Spleen (tissue), 11 donors: ENCODE data around the gene GP1BB. TPM values are rescaled to one million over a fixed set of nuclear protein-coding genes. Genes with fewer than 3 reads are reported as not detected.

Experiments used
- DNase-seq: peaks from one replicate; pipeline ENCODE4 v3.0.0-alpha.2; 2020
- H3K27ac ChIP-seq, 8 donors: fragments of 200-600 bp; sonication (generic) in 7 of 8; 1 replicate in 4 of 8; 2 replicates in 4 of 8; pipeline versions ENCODE4 v1.5.0 to v1.8.0; 2016 to 2021; ENCODE audit warnings: inconsistent platforms in 4 of 8, mild to moderate bottlenecking in 4 of 8, moderate library complexity in 1 of 8
- H3K27me3 ChIP-seq, 7 donors: fragments of 200-600 bp; sonication (generic) in 6 of 7; replicated peaks in 1 of 7; 1 replicate in 4 of 7; 2 replicates in 3 of 7; pipeline versions ENCODE4 v1.5.0 to v1.8.0; 2016 to 2021; ENCODE audit warnings: inconsistent platforms in 3 of 7, mild to moderate bottlenecking in 1 of 7
- H3K36me3 ChIP-seq, 6 donors: fragments of 200-600 bp; sonication (generic) in 5 of 6; 1 replicate in 4 of 6; 2 replicates in 2 of 6; pipeline versions ENCODE4 v1.5.0 to v1.8.0; 2016 to 2021; ENCODE audit warnings: inconsistent platforms in 2 of 6
- H3K4me1 ChIP-seq, 6 donors: fragments of 200-600 bp; sonication (generic) in 5 of 6; 1 replicate in 3 of 6; 2 replicates in 3 of 6; pipeline versions ENCODE4 v1.5.0 to v1.8.0; 2016 to 2021; ENCODE audit warnings: inconsistent platforms in 3 of 6
- H3K4me3 ChIP-seq, 8 donors: fragments of 200-600 bp; sonication (generic) in 7 of 8; 1 replicate in 4 of 8; 2 replicates in 4 of 8; pipeline versions ENCODE4 v1.5.0 to v1.8.0; 2016 to 2021; ENCODE audit warnings: inconsistent platforms in 4 of 8, mild to moderate bottlenecking in 4 of 8, moderate library complexity in 2 of 8
- H3K9me3 ChIP-seq, 8 donors: fragments of 200-600 bp; sonication (generic) in 7 of 8; 1 replicate in 4 of 8; 2 replicates in 4 of 8; pipeline versions ENCODE4 v1.5.0 to v1.8.0; 2016 to 2021; ENCODE audit warnings: inconsistent platforms in 4 of 8
- CTCF ChIP-seq, 11 experiments: fragments of 200-600 bp in 7 of 11; fragments of 450-650 bp in 4 of 11; sonication (generic) in 4 of 11; IDR thresholded peaks in 8 of 11; conservative IDR thresholded peaks in 3 of 11; 1 replicate in 7 of 11; 2 replicates in 4 of 11; pipeline versions ENCODE4 v1.4.0 to v1.8.0; 2016 to 2021; ENCODE audit warnings: antibody characterized with exemption in 11 of 11, inconsistent platforms in 4 of 11, mild to moderate bottlenecking in 1 of 11
- POLR2A ChIP-seq, 3 donors: fragments of 450-650 bp; IDR thresholded peaks; one replicate each; pipeline ENCODE4 v1.5.1; 2017; ENCODE audit warnings: antibody characterized with exemption in 3 of 3, mild to moderate bottlenecking in 1 of 3
- POLR2AphosphoS5 ChIP-seq, 3 donors: sonication (generic); formaldehyde crosslinking; IDR thresholded peaks; one replicate each; pipeline ENCODE4 v1.5.1; 2017; ENCODE audit warnings: antibody characterized with exemption in 3 of 3
- WGBS, 5 donors: extraction: QIAGEN DNeasy Blood & Tissue Kit in 3 of 5; methylation state at CpG; one replicate each; pipeline versions ENCODE4 v1.1.5 to v1.1.7; 2013 to 2018; 5-methylcytosine and 5-hydroxymethylcytosine counted together
- intact Hi-C: fragments of 100-400 bp; cut with DNase I; formaldehyde crosslinking; loops from one replicate; pipeline ENCODE4 v1.15.0; 2023; ENCODE audit warnings: low total_unique reads
- polyA plus RNA-seq, 3 donors: library from polyadenylated mRNA; stranded (reverse); fragments of 200-250 nt; gene quantifications; one replicate each; pipeline ENCODE4 v1.2.1, GENCODE V29; 2013
- total RNA-seq, 7 donors: library from RNA; depleted of rRNA in 3 of 7; stranded (reverse); fragments of >200 nt in 3 of 7; fragmentation: NEBNext Ultra II Directional in 4 of 7; extraction: Animal tissue kit (Norgen Biotek cat#: 25700) in 4 of 7; gene quantifications; one replicate each; pipeline versions ENCODE4 v1.1.0 to v1.2.1, GENCODE V29; 2016 to 2021
- donor health status: healthy with polysubstance abuse.
- donor health status: DM: no; HTN: no; CAD: no; lungs with moderate emphysema.
- donor health status: DM: no; HTN: no; CAD: no.
- donor health status: Bipolar disorder and iron deficiency.
- donor health status: healthy.
- donor health status: DM: no; HTN: no; CAD: no.
- donor health status: DM: yes; HTN: yes; CAD: no.

The GP1BB gene
- total and polyA plus RNA-seq, 10 donors: 4.2 to 25.4 (median 13.1) TPM

- WGBS, 5 donors: 0 to 2% (median 1%) methylated on average over 46 to 103 of the region's 103 CpGs
- Histone ChIP-seq H3K27ac (peak overlapping the region; percentile 48 to 80 (median 74)), H3K4me1 (peaks cover 6 to 47% (median 35%) of the 10 kb centered on the region in 6 donors), H3K36me3 (no peaks in the 10 kb centered on the region), H3K4me3 (peak overlapping the region; percentile 8 to 73 (median 45)), H3K27me3 (peaks cover 0 to 100% (median 91%) of the 10 kb centered on the region in 7 donors), H3K9me3 (no peaks in the 10 kb centered on the region)
- intact Hi-C loops: no loop called here
- peak in 2 of 3 donors; percentile 49 to 69 for TF ChIP-seq POLR2AphosphoS5 (IDR thresholded peaks at IDR 0.05)
- no peak for TF ChIP-seq POLR2A (IDR thresholded peaks at IDR 0.05)
- TF ChIP-seq CTCF (IDR thresholded peaks at IDR 0.05 in 8 of 11, conservative IDR thresholded peaks at IDR 0.05 in 3 of 11): peak in 8 of 11 experiments; percentile 16 to 56 (median 32)
- DNase-seq: peak; percentile 91
These were observed 43.4 kb downstream of the GP1BB start for GRCh38 chr22:19766511-19767426.

- peak; percentile 87 for DNase-seq
- TF ChIP-seq POLR2A (IDR thresholded peaks at IDR 0.05) (no peak), POLR2AphosphoS5 (IDR thresholded peaks at IDR 0.05) (peak; percentile 74 to 83 (median 80)), CTCF (IDR thresholded peaks at IDR 0.05 in 8 of 11, conservative IDR thresholded peaks at IDR 0.05 in 3 of 11) (peak in 2 of 11 experiments; percentile 0 to 21)
- WGBS, 5 donors: 16 to 27% (median 19%) methylated on average over 34 to 35 of the region's 35 CpGs
- Histone ChIP-seq H3K4me1 (peaks cover 6 to 53% (median 41%) of the 10 kb centered on the region in 6 donors), H3K36me3 (no peaks in the 10 kb centered on the region), H3K9me3 (no peaks in the 10 kb centered on the region), H3K27me3 (peaks cover 0 to 100% (median 82%) of the 10 kb centered on the region in 7 donors), H3K4me3 (peak overlapping the region in 7 of 8 donors; percentile 37 to 73 (median 45)), H3K27ac (peak overlapping the region; percentile 38 to 80 (median 74))
- intact Hi-C loops: no loop called here
These were observed 44.3 kb downstream of the GP1BB start for GRCh38 chr22:19767427-19768341.

GRCh38 chr22:19769393-19769715 lies 46.0 kb downstream of the GP1BB start:
- 94 to 100% (median 95%) methylated on average over 7 to 12 of the region's 12 CpGs; no CpG with 5 or more reads in 1 of the 5 donors for WGBS, 5 donors
- H3K4me3 ChIP-seq: no peak overlapping the region
- H3K4me1 ChIP-seq: peaks cover 14 to 68% (median 55%) of the 10 kb centered on the region in 6 donors
- peak; percentile 64 for DNase-seq
- TF ChIP-seq POLR2A (IDR thresholded peaks at IDR 0.05) (no peak), POLR2AphosphoS5 (IDR thresholded peaks at IDR 0.05) (no peak), CTCF (IDR thresholded peaks at IDR 0.05 in 8 of 11, conservative IDR thresholded peaks at IDR 0.05 in 3 of 11) (no peak)
- H3K9me3 ChIP-seq: no peaks in the 10 kb centered on the region
- H3K27me3 ChIP-seq: peaks cover 0 to 100% (median 76%) of the 10 kb centered on the region in 7 donors
- no peak overlapping the region for H3K27ac ChIP-seq
- H3K36me3 ChIP-seq: no peaks in the 10 kb centered on the region
- intact Hi-C loops: no loop called here
